H9 (cell line): ENCODE measurements around the gene ABCC2. TPM values are rescaled to one million over a fixed set of nuclear protein-coding genes. Genes with fewer than 3 reads are reported as not detected.
A peak's percentile ranks its signal among the peaks of the same experiment; 100 is the strongest.

ENCODE experiments used
- DNase-seq: peaks from one replicate; pipeline ENCODE4 v3.0.0-alpha.2; 2017
- H2AFZ ChIP-seq: one replicate; pipeline ENCODE4 v1.6.1; 2013; ENCODE audit warnings: mild to moderate bottlenecking, low read length, control low read depth, moderate library complexity
- H2AK5ac ChIP-seq: 2 replicates; pipeline ENCODE4 v1.6.1; 2013; ENCODE audit warnings: low read length, control low read depth, mixed read lengths; ENCODE audit not compliant: insufficient read length
- H2BK120ac ChIP-seq: one replicate; pipeline ENCODE4 v1.6.1; 2013; ENCODE audit warnings: low read depth, mild to moderate bottlenecking, low read length, control low read depth, inconsistent platforms; ENCODE audit not compliant: poor library complexity, severe bottlenecking
- H2BK12ac ChIP-seq: 2 replicates; pipeline ENCODE4 v1.6.1; 2013; ENCODE audit warnings: low read length, control low read depth, mixed read lengths, low read depth; ENCODE audit not compliant: insufficient read length
- H2BK15ac ChIP-seq: 2 replicates; pipeline ENCODE4 v1.6.1; 2013; ENCODE audit warnings: low read depth, low read length, control low read depth
- H2BK20ac ChIP-seq: one replicate; pipeline ENCODE4 v1.6.1; 2013; ENCODE audit warnings: low read depth, mild to moderate bottlenecking, low read length, control low read depth, inconsistent platforms; ENCODE audit not compliant: poor library complexity, severe bottlenecking
- H2BK5ac ChIP-seq: 2 replicates; pipeline ENCODE4 v1.6.1; 2013; ENCODE audit warnings: low read length, control low read depth, mixed read lengths; ENCODE audit not compliant: insufficient read length
- H3K14ac ChIP-seq: 2 replicates; pipeline ENCODE4 v1.6.1; 2013; ENCODE audit warnings: low read length, control low read depth; ENCODE audit not compliant: insufficient read depth
- H3K18ac ChIP-seq: 2 replicates; pipeline ENCODE4 v1.6.1; 2013; ENCODE audit warnings: low read depth, mild to moderate bottlenecking, mixed read lengths, low read length, control low read depth; ENCODE audit not compliant: insufficient read length
- H3K23ac ChIP-seq: 2 replicates; pipeline ENCODE4 v1.6.1; 2013; ENCODE audit warnings: low read length, control low read depth, mixed read lengths, low read depth; ENCODE audit not compliant: insufficient read length
- H3K23me2 ChIP-seq: 2 replicates; pipeline ENCODE4 v1.6.1; 2013; ENCODE audit warnings: low read depth, mild to moderate bottlenecking, mixed read lengths, low read length, control low read depth; ENCODE audit not compliant: insufficient read length, poor library complexity, severe bottlenecking
- H3K27ac ChIP-seq: 2 replicates; pipeline ENCODE4 v1.5.1; 2013; ENCODE audit warnings: low read length, control low read depth, mixed read lengths, low read depth; ENCODE audit not compliant: insufficient read length
- H3K27me3 ChIP-seq: 2 replicates; pipeline ENCODE4 v1.6.1; 2013; ENCODE audit warnings: low read length, control low read depth, inconsistent platforms; ENCODE audit not compliant: insufficient read depth
- H3K4ac ChIP-seq: 2 replicates; pipeline ENCODE4 v1.6.1; 2013; ENCODE audit warnings: low read depth, mild to moderate bottlenecking, control low read depth, inconsistent platforms, low read length, moderate library complexity
- H3K4me1 ChIP-seq: 2 replicates; pipeline ENCODE4 v1.6.1; 2013; ENCODE audit warnings: low read length, control low read depth, inconsistent platforms; ENCODE audit not compliant: insufficient read depth
- H3K4me2 ChIP-seq: 2 replicates; pipeline ENCODE4 v1.6.1; 2013; ENCODE audit warnings: low read length, control low read depth, mixed read lengths; ENCODE audit not compliant: insufficient read length, insufficient read depth
- H3K56ac ChIP-seq: 2 replicates; pipeline ENCODE4 v1.6.1; 2013; ENCODE audit warnings: low read depth, mild to moderate bottlenecking, mixed read lengths, low read length, control low read depth; ENCODE audit not compliant: insufficient read length
- H3K79me1 ChIP-seq: 2 replicates; pipeline ENCODE4 v1.6.1; 2013; ENCODE audit warnings: low read depth, mild to moderate bottlenecking, moderate library complexity, low read length, control low read depth, inconsistent platforms; ENCODE audit not compliant: insufficient read depth, poor library complexity, severe bottlenecking
- H3K79me2 ChIP-seq: 2 replicates; pipeline ENCODE4 v1.6.1; 2013; ENCODE audit warnings: low read length, control low read depth, inconsistent platforms; ENCODE audit not compliant: insufficient read depth
- H3K9ac ChIP-seq: 2 replicates; pipeline ENCODE4 v1.6.1; 2013; ENCODE audit warnings: low read length, control low read depth, mixed read lengths; ENCODE audit not compliant: insufficient read length; ENCODE audit errors: extremely low read depth
- H3K9me3 ChIP-seq: one replicate; pipeline ENCODE4 v1.6.1; 2013; ENCODE audit warnings: low read depth, low read length, inconsistent platforms; ENCODE audit not compliant: control insufficient read depth
- H3T11ph ChIP-seq: one replicate; pipeline ENCODE4 v1.6.1; 2013; ENCODE audit warnings: mild to moderate bottlenecking, low read length, control low read depth, inconsistent platforms
- H4K20me1 ChIP-seq: one replicate; pipeline ENCODE4 v1.6.1; 2013; ENCODE audit not compliant: control insufficient read depth, insufficient read length, insufficient read depth
- H4K5ac ChIP-seq: 2 replicates; pipeline ENCODE4 v1.6.1; 2013; ENCODE audit warnings: low read depth, mild to moderate bottlenecking, mixed read lengths, low read length, control low read depth; ENCODE audit not compliant: insufficient read length
- H4K8ac ChIP-seq: replicated peaks from 2 replicates; pipeline ENCODE4 v1.6.1; 2013; ENCODE audit warnings: low read length, control low read depth, mixed read lengths, low read depth; ENCODE audit not compliant: insufficient read length
- H4K91ac ChIP-seq: 2 replicates; pipeline ENCODE4 v1.6.1; 2013; ENCODE audit warnings: low read depth, mild to moderate bottlenecking, moderate library complexity, mixed read lengths, low read length, control low read depth; ENCODE audit not compliant: insufficient read length
- H3K27ac Mint-ChIP-seq, 3 experiments: 2 replicates in 2 of 3; 3 replicates in 1 of 3; pipeline ENCODE4 v1.8.0; 2020 to 2021; ENCODE audit warnings: mixed read lengths in 3 of 3, mild to moderate bottlenecking in 1 of 3, moderate library complexity in 1 of 3
- H3K27me3 Mint-ChIP-seq: 2 replicates; pipeline ENCODE4 v1.8.0; 2021; ENCODE audit warnings: low read depth, mild to moderate bottlenecking, moderate library complexity, mixed read lengths
- H3K36me3 Mint-ChIP-seq, 3 experiments: 2 replicates in 2 of 3; 3 replicates in 1 of 3; pipeline ENCODE4 v1.8.0; 2020 to 2021; ENCODE audit warnings: low read depth in 3 of 3, mixed read lengths in 3 of 3; ENCODE audit not compliant: insufficient read depth in 1 of 3
- H3K4me1 Mint-ChIP-seq, 2 experiments: 2 replicates each; pipeline ENCODE4 v1.8.0; 2020; ENCODE audit warnings: mixed read lengths in 2 of 2
- H3K4me3 Mint-ChIP-seq, 2 experiments: 2 replicates in 1 of 2; 3 replicates in 1 of 2; pipeline ENCODE4 v1.8.0; 2020 to 2021; ENCODE audit warnings: mild to moderate bottlenecking in 2 of 2, mixed read lengths in 2 of 2, moderate library complexity in 1 of 2
- H3K9me3 Mint-ChIP-seq, 2 experiments: 2 replicates in 1 of 2; 3 replicates in 1 of 2; pipeline ENCODE4 v1.8.0; 2020; ENCODE audit warnings: mild to moderate bottlenecking in 2 of 2, mixed read lengths in 2 of 2, moderate library complexity in 1 of 2
- CTCF ChIP-seq: fragments of 200-600 bp; sonication (generic); conservative IDR thresholded peaks from 3 replicates; pipeline ENCODE4 v1.8.0; 2021; ENCODE audit warnings: antibody characterized with exemption, mild to moderate bottlenecking
- WGBS: extraction: QIAGEN DNeasy Blood & Tissue Kit; methylation state at CpG from one replicate; pipeline ENCODE4 v1.1.7; 2013; ENCODE audit warnings: missing lambda C conversion rate, low lambda C conversion rate, mixed read lengths; ENCODE audit not compliant: insufficient read length; ENCODE audit errors: extremely low coverage; 5-methylcytosine and 5-hydroxymethylcytosine counted together
- total RNA-seq: library from RNA; stranded (reverse); gene quantifications from 2 replicates; pipeline ENCODE4 v1.2.1, GENCODE V29; 2021

The ABCC2 gene
- total RNA-seq, 1 experiment from 2014 or later: 0.68 TPM

- Mint-ChIP-seq H3K4me3 (peak overlapping the region; percentile 11 to 21; a peak in 3 of 5 replicates), H3K27me3 (peaks cover 5% of the 10 kb centered on the region; the same call in 1 of the 2 replicates), H3K9me3 (no peaks in the 10 kb centered on the region), H3K4me1 (peaks cover 55 to 56% of the 10 kb centered on the region in 2 experiments), H3K36me3 (no peaks in the 10 kb centered on the region), H3K27ac (peak overlapping the region; percentile 97)
- no CpG with 5 or more reads among the region's 11 CpGs for WGBS
- Histone ChIP-seq H2BK120ac (peak overlapping the region; percentile 95), H3K23me2 (no peaks in the 10 kb centered on the region), H4K91ac (peak overlapping the region; percentile 5), H3T11ph (peak overlapping the region; percentile 89), H4K20me1 (no peaks in the 10 kb centered on the region), H3K79me1 (no peaks in the 10 kb centered on the region), H2BK5ac (no peak overlapping the region), H2AK5ac (no peak overlapping the region), H3K56ac (no peak overlapping the region), H3K4ac (no peak overlapping the region; the same call in 1 of the 2 replicates), H2BK20ac (no peak overlapping the region), H3K23ac (no peak overlapping the region), H3K27me3 (no peaks in the 10 kb centered on the region; the same call in 1 of the 2 replicates), H3K4me2 (peak overlapping the region; percentile 7), H3K27ac (peak overlapping the region; percentile 1), H3K9me3 (no peaks in the 10 kb centered on the region), H2BK12ac (no peak overlapping the region), H3K9ac (no peak overlapping the region), H3K79me2 (no peaks in the 10 kb centered on the region), H4K8ac (no peak overlapping the region), H4K5ac (peak overlapping the region; percentile 2), H2BK15ac (no peak overlapping the region), H3K18ac (peak overlapping the region; percentile 84), H3K14ac (peak overlapping the region; percentile 90), H2AFZ (no peak overlapping the region), H3K4me1 (peaks cover 13% of the 10 kb centered on the region)
- DNase-seq: peak; percentile 70
- TF ChIP-seq CTCF: no peak
Observed at GRCh38 chr10:99850021-99850766, 67.8 kb downstream of the ABCC2 start.
